H9 (cell line): Measurements from ENCODE around the gene FBXO31. TPM values are rescaled to one million over a fixed set of nuclear protein-coding genes. Genes with fewer than 3 reads are reported as not detected.

Source experiments
- DNase-seq: peaks from one replicate; pipeline ENCODE4 v3.0.0-alpha.2; 2017
- H2AFZ ChIP-seq: one replicate; pipeline ENCODE4 v1.6.1; 2013; ENCODE audit warnings: mild to moderate bottlenecking, low read length, control low read depth, moderate library complexity
- H2AK5ac ChIP-seq: 2 replicates; pipeline ENCODE4 v1.6.1; 2013; ENCODE audit warnings: low read length, control low read depth, mixed read lengths; ENCODE audit not compliant: insufficient read length
- H2BK120ac ChIP-seq: one replicate; pipeline ENCODE4 v1.6.1; 2013; ENCODE audit warnings: low read depth, mild to moderate bottlenecking, low read length, control low read depth, inconsistent platforms; ENCODE audit not compliant: poor library complexity, severe bottlenecking
- H2BK12ac ChIP-seq: 2 replicates; pipeline ENCODE4 v1.6.1; 2013; ENCODE audit warnings: low read length, control low read depth, mixed read lengths, low read depth; ENCODE audit not compliant: insufficient read length
- H2BK15ac ChIP-seq: 2 replicates; pipeline ENCODE4 v1.6.1; 2013; ENCODE audit warnings: low read depth, low read length, control low read depth
- H2BK20ac ChIP-seq: one replicate; pipeline ENCODE4 v1.6.1; 2013; ENCODE audit warnings: low read depth, mild to moderate bottlenecking, low read length, control low read depth, inconsistent platforms; ENCODE audit not compliant: poor library complexity, severe bottlenecking
- H2BK5ac ChIP-seq: 2 replicates; pipeline ENCODE4 v1.6.1; 2013; ENCODE audit warnings: low read length, control low read depth, mixed read lengths; ENCODE audit not compliant: insufficient read length
- H3K14ac ChIP-seq: 2 replicates; pipeline ENCODE4 v1.6.1; 2013; ENCODE audit warnings: low read length, control low read depth; ENCODE audit not compliant: insufficient read depth
- H3K18ac ChIP-seq: 2 replicates; pipeline ENCODE4 v1.6.1; 2013; ENCODE audit warnings: low read depth, mild to moderate bottlenecking, mixed read lengths, low read length, control low read depth; ENCODE audit not compliant: insufficient read length
- H3K23ac ChIP-seq: 2 replicates; pipeline ENCODE4 v1.6.1; 2013; ENCODE audit warnings: low read length, control low read depth, mixed read lengths, low read depth; ENCODE audit not compliant: insufficient read length
- H3K23me2 ChIP-seq: 2 replicates; pipeline ENCODE4 v1.6.1; 2013; ENCODE audit warnings: low read depth, mild to moderate bottlenecking, mixed read lengths, low read length, control low read depth; ENCODE audit not compliant: insufficient read length, poor library complexity, severe bottlenecking
- H3K27ac ChIP-seq: 2 replicates; pipeline ENCODE4 v1.5.1; 2013; ENCODE audit warnings: low read length, control low read depth, mixed read lengths, low read depth; ENCODE audit not compliant: insufficient read length
- H3K27me3 ChIP-seq: 2 replicates; pipeline ENCODE4 v1.6.1; 2013; ENCODE audit warnings: low read length, control low read depth, inconsistent platforms; ENCODE audit not compliant: insufficient read depth
- H3K4ac ChIP-seq: 2 replicates; pipeline ENCODE4 v1.6.1; 2013; ENCODE audit warnings: low read depth, mild to moderate bottlenecking, control low read depth, inconsistent platforms, low read length, moderate library complexity
- H3K4me1 ChIP-seq: 2 replicates; pipeline ENCODE4 v1.6.1; 2013; ENCODE audit warnings: low read length, control low read depth, inconsistent platforms; ENCODE audit not compliant: insufficient read depth
- H3K4me2 ChIP-seq: 2 replicates; pipeline ENCODE4 v1.6.1; 2013; ENCODE audit warnings: low read length, control low read depth, mixed read lengths; ENCODE audit not compliant: insufficient read length, insufficient read depth
- H3K56ac ChIP-seq: 2 replicates; pipeline ENCODE4 v1.6.1; 2013; ENCODE audit warnings: low read depth, mild to moderate bottlenecking, mixed read lengths, low read length, control low read depth; ENCODE audit not compliant: insufficient read length
- H3K79me1 ChIP-seq: 2 replicates; pipeline ENCODE4 v1.6.1; 2013; ENCODE audit warnings: low read depth, mild to moderate bottlenecking, moderate library complexity, low read length, control low read depth, inconsistent platforms; ENCODE audit not compliant: insufficient read depth, poor library complexity, severe bottlenecking
- H3K79me2 ChIP-seq: 2 replicates; pipeline ENCODE4 v1.6.1; 2013; ENCODE audit warnings: low read length, control low read depth, inconsistent platforms; ENCODE audit not compliant: insufficient read depth
- H3K9ac ChIP-seq: 2 replicates; pipeline ENCODE4 v1.6.1; 2013; ENCODE audit warnings: low read length, control low read depth, mixed read lengths; ENCODE audit not compliant: insufficient read length; ENCODE audit errors: extremely low read depth
- H3K9me3 ChIP-seq: one replicate; pipeline ENCODE4 v1.6.1; 2013; ENCODE audit warnings: low read depth, low read length, inconsistent platforms; ENCODE audit not compliant: control insufficient read depth
- H3T11ph ChIP-seq: one replicate; pipeline ENCODE4 v1.6.1; 2013; ENCODE audit warnings: mild to moderate bottlenecking, low read length, control low read depth, inconsistent platforms
- H4K20me1 ChIP-seq: one replicate; pipeline ENCODE4 v1.6.1; 2013; ENCODE audit not compliant: control insufficient read depth, insufficient read length, insufficient read depth
- H4K5ac ChIP-seq: 2 replicates; pipeline ENCODE4 v1.6.1; 2013; ENCODE audit warnings: low read depth, mild to moderate bottlenecking, mixed read lengths, low read length, control low read depth; ENCODE audit not compliant: insufficient read length
- H4K8ac ChIP-seq: replicated peaks from 2 replicates; pipeline ENCODE4 v1.6.1; 2013; ENCODE audit warnings: low read length, control low read depth, mixed read lengths, low read depth; ENCODE audit not compliant: insufficient read length
- H4K91ac ChIP-seq: 2 replicates; pipeline ENCODE4 v1.6.1; 2013; ENCODE audit warnings: low read depth, mild to moderate bottlenecking, moderate library complexity, mixed read lengths, low read length, control low read depth; ENCODE audit not compliant: insufficient read length
- H3K27ac Mint-ChIP-seq, 3 experiments: 2 replicates in 2 of 3; 3 replicates in 1 of 3; pipeline ENCODE4 v1.8.0; 2020 to 2021; ENCODE audit warnings: mixed read lengths in 3 of 3, mild to moderate bottlenecking in 1 of 3, moderate library complexity in 1 of 3
- H3K27me3 Mint-ChIP-seq: 2 replicates; pipeline ENCODE4 v1.8.0; 2021; ENCODE audit warnings: low read depth, mild to moderate bottlenecking, moderate library complexity, mixed read lengths
- H3K36me3 Mint-ChIP-seq, 3 experiments: 2 replicates in 2 of 3; 3 replicates in 1 of 3; pipeline ENCODE4 v1.8.0; 2020 to 2021; ENCODE audit warnings: low read depth in 3 of 3, mixed read lengths in 3 of 3; ENCODE audit not compliant: insufficient read depth in 1 of 3
- H3K4me1 Mint-ChIP-seq, 2 experiments: 2 replicates each; pipeline ENCODE4 v1.8.0; 2020; ENCODE audit warnings: mixed read lengths in 2 of 2
- H3K4me3 Mint-ChIP-seq, 2 experiments: 2 replicates in 1 of 2; 3 replicates in 1 of 2; pipeline ENCODE4 v1.8.0; 2020 to 2021; ENCODE audit warnings: mild to moderate bottlenecking in 2 of 2, mixed read lengths in 2 of 2, moderate library complexity in 1 of 2
- H3K9me3 Mint-ChIP-seq, 2 experiments: 2 replicates in 1 of 2; 3 replicates in 1 of 2; pipeline ENCODE4 v1.8.0; 2020; ENCODE audit warnings: mild to moderate bottlenecking in 2 of 2, mixed read lengths in 2 of 2, moderate library complexity in 1 of 2
- WGBS: extraction: QIAGEN DNeasy Blood & Tissue Kit; methylation state at CpG from one replicate; pipeline ENCODE4 v1.1.7; 2013; ENCODE audit warnings: missing lambda C conversion rate, low lambda C conversion rate, mixed read lengths; ENCODE audit not compliant: insufficient read length; ENCODE audit errors: extremely low coverage; 5-methylcytosine and 5-hydroxymethylcytosine counted together
- total RNA-seq: library from RNA; stranded (reverse); gene quantifications from 2 replicates; pipeline ENCODE4 v1.2.1, GENCODE V29; 2021
- TF ChIP-seq, protein P1 (sequence below): fragments of 200-600 bp; sonication (generic); conservative IDR thresholded peaks from 3 replicates; pipeline ENCODE4 v1.8.0; 2021; ENCODE audit warnings: antibody characterized with exemption, mild to moderate bottlenecking

FBXO31 gene
- total RNA-seq, 1 experiment from 2014 or later = 24.2 TPM

- H2BK5ac ChIP-seq = no peak overlapping the region
- H3K4ac ChIP-seq = no peak overlapping the region
- H3K27ac Mint-ChIP-seq = no peak overlapping the region
- H3K9ac ChIP-seq = no peak overlapping the region
- TF ChIP-seq, protein P1, sequence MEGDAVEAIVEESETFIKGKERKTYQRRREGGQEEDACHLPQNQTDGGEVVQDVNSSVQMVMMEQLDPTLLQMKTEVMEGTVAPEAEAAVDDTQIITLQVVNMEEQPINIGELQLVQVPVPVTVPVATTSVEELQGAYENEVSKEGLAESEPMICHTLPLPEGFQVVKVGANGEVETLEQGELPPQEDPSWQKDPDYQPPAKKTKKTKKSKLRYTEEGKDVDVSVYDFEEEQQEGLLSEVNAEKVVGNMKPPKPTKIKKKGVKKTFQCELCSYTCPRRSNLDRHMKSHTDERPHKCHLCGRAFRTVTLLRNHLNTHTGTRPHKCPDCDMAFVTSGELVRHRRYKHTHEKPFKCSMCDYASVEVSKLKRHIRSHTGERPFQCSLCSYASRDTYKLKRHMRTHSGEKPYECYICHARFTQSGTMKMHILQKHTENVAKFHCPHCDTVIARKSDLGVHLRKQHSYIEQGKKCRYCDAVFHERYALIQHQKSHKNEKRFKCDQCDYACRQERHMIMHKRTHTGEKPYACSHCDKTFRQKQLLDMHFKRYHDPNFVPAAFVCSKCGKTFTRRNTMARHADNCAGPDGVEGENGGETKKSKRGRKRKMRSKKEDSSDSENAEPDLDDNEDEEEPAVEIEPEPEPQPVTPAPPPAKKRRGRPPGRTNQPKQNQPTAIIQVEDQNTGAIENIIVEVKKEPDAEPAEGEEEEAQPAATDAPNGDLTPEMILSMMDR = no peak
- H4K5ac ChIP-seq = no peak overlapping the region
- H4K91ac ChIP-seq = no peak overlapping the region
- H2AK5ac ChIP-seq = no peak overlapping the region
- H3K9me3 ChIP-seq = no peaks in the 10 kb centered on the region
- H3K4me2 ChIP-seq = no peak overlapping the region
- no peak overlapping the region for H3K27ac ChIP-seq
- no peak overlapping the region for H3K18ac ChIP-seq
- H4K20me1 ChIP-seq = no peaks in the 10 kb centered on the region
- H3K4me3 Mint-ChIP-seq = no peak overlapping the region
- no peaks in the 10 kb centered on the region; the same call in 1 of the 2 replicates for H3K27me3 Mint-ChIP-seq
- no peak overlapping the region for H3K56ac ChIP-seq
- H3K79me2 ChIP-seq = no peaks in the 10 kb centered on the region
- no peak overlapping the region for H3T11ph ChIP-seq
- H2BK20ac ChIP-seq = no peak overlapping the region
- H3K4me1 Mint-ChIP-seq = 0 out of 4 replicates have a peak, but pooled peaks cover 0 to 3% of the 10 kb centered on the region in 2 experiments
- H3K36me3 Mint-ChIP-seq = peaks cover 10 to 33% (median 28%) of the 10 kb centered on the region in 3 experiments; a peak in 6 of 7 replicates
- H2BK12ac ChIP-seq = no peak overlapping the region
- H3K4me1 ChIP-seq = no peaks in the 10 kb centered on the region
- H3K27me3 ChIP-seq = no peaks in the 10 kb centered on the region
- no peak overlapping the region for H2BK15ac ChIP-seq
- H3K9me3 Mint-ChIP-seq = no peaks in the 10 kb centered on the region
- no peak for DNase-seq
- no peak overlapping the region for H2AFZ ChIP-seq
- H4K8ac ChIP-seq = no peak overlapping the region
- no peaks in the 10 kb centered on the region for H3K23me2 ChIP-seq
- no peak overlapping the region for H3K23ac ChIP-seq
- H2BK120ac ChIP-seq = no peak overlapping the region
- H3K79me1 ChIP-seq = no peaks in the 10 kb centered on the region
- no CpG with 5 or more reads among the region's 41 CpGs for WGBS
- no peak overlapping the region for H3K14ac ChIP-seq
Observed at GRCh38 chr16:87333581-87334331, 49.8 kb downstream of the FBXO31 start.
